Caco-2 (cell line): Measurements from ENCODE around the gene NACA2. TPM values are rescaled to one million over a fixed set of nuclear protein-coding genes. Genes with fewer than 3 reads are reported as not detected.

Source experiments
- BruUV-seq: library from RNA; stranded (reverse); fragments of 400-500 nt; replicated peaks from 2 replicates; lab custom pipeline; 2021; lab: Mats Ljungman, UMichigan
- CTCF ChIA-PET: fragments of 300-600 bp; sonication (Branson Sonifier 250); formaldehyde crosslinking; loops from one replicate; lab custom pipeline; 2022; ENCODE audit warnings: antibody characterized with exemption; lab: Charles Lee
- POLR2A ChIA-PET: fragments of 300-600 bp; sonication (Branson Sonifier 250); formaldehyde crosslinking; loops from one replicate; lab custom pipeline; 2022; ENCODE audit warnings: antibody characterized with exemption; lab: Charles Lee
- DNase-seq, 2 experiments: peaks; one replicate each; pipeline versions ENCODE4 v3.0.0 to v3.0.0-alpha.2; 2020 to 2022
- H3K27me3 ChIP-seq: replicated peaks from 2 replicates; pipeline ENCODE4 v1.6.0; 2011; ENCODE audit warnings: low read length; ENCODE audit not compliant: control insufficient read depth, insufficient read depth
- H3K36me3 ChIP-seq: 2 replicates; pipeline ENCODE4 v1.5.1; 2011; ENCODE audit warnings: low read length; ENCODE audit not compliant: control insufficient read depth, insufficient read depth
- H3K4me1 ChIP-seq: fragments of 250-450 bp; sonication (Bioruptor Pico); 2 replicates; pipeline ENCODE4 v1.5.1; 2020; ENCODE audit warnings: mild to moderate bottlenecking
- H3K4me3 ChIP-seq: 2 replicates; pipeline ENCODE4 v1.5.1; 2011; ENCODE audit warnings: low read depth, mild to moderate bottlenecking, control low read depth, low read length
- H3K9me3 ChIP-seq: fragments of 250-450 bp; sonication (Bioruptor Pico); 2 replicates; pipeline ENCODE4 v1.5.1; 2020; ENCODE audit warnings: mild to moderate bottlenecking, moderate library complexity
- H3K27ac Mint-ChIP-seq: one replicate; pipeline ENCODE4 v1.8.0; 2022; ENCODE audit warnings: mixed read lengths; ENCODE audit not compliant: unreplicated experiment
- H3K27me3 Mint-ChIP-seq: one replicate; pipeline ENCODE4 v1.8.0; 2022; ENCODE audit warnings: mixed read lengths; ENCODE audit not compliant: insufficient read depth, unreplicated experiment
- H3K36me3 Mint-ChIP-seq: one replicate; pipeline ENCODE4 v1.8.0; 2022; ENCODE audit warnings: mild to moderate bottlenecking, mixed read lengths; ENCODE audit not compliant: insufficient read depth, unreplicated experiment
- H3K4me1 Mint-ChIP-seq: one replicate; pipeline ENCODE4 v1.8.0; 2022; ENCODE audit warnings: low read depth, mixed read lengths; ENCODE audit not compliant: unreplicated experiment
- H3K4me3 Mint-ChIP-seq: one replicate; pipeline ENCODE4 v1.8.0; 2022; ENCODE audit warnings: mild to moderate bottlenecking, moderate library complexity, mixed read lengths; ENCODE audit not compliant: unreplicated experiment
- H3K9me3 Mint-ChIP-seq: one replicate; pipeline ENCODE4 v1.8.0; 2022; ENCODE audit warnings: mixed read lengths; ENCODE audit not compliant: unreplicated experiment
- intact Hi-C: fragments of 100-400 bp; cut with micrococcal nuclease; formaldehyde crosslinking; loops from one replicate; pipeline ENCODE4 v1.10.0; 2022; ENCODE audit not compliant: unreplicated experiment
- total RNA-seq: library from RNA; stranded (reverse); gene quantifications from 2 replicates; pipeline ENCODE4 v1.2.3, GENCODE V29; 2022
- TF ChIP-seq, protein P1 (sequence below), 2 experiments: fragments of 200-600 bp in 1 of 2; IDR thresholded peaks; 1 replicate in 1 of 2; 2 replicates in 1 of 2; pipeline versions ENCODE4 v1.5.1 to v1.8.0; 2011 to 2022; ENCODE audit warnings: antibody characterized with exemption in 1 of 2, control low read depth in 1 of 2, inconsistent platforms in 1 of 2, low read depth in 1 of 2, low read length in 1 of 2, mild to moderate bottlenecking in 1 of 2, moderate library complexity in 1 of 2; ENCODE audit not compliant: insufficient read depth in 1 of 2, severe bottlenecking in 1 of 2, unreplicated experiment in 1 of 2

The NACA2 gene
- total RNA-seq, 1 experiment from 2014 or later: not detected

DNA sequence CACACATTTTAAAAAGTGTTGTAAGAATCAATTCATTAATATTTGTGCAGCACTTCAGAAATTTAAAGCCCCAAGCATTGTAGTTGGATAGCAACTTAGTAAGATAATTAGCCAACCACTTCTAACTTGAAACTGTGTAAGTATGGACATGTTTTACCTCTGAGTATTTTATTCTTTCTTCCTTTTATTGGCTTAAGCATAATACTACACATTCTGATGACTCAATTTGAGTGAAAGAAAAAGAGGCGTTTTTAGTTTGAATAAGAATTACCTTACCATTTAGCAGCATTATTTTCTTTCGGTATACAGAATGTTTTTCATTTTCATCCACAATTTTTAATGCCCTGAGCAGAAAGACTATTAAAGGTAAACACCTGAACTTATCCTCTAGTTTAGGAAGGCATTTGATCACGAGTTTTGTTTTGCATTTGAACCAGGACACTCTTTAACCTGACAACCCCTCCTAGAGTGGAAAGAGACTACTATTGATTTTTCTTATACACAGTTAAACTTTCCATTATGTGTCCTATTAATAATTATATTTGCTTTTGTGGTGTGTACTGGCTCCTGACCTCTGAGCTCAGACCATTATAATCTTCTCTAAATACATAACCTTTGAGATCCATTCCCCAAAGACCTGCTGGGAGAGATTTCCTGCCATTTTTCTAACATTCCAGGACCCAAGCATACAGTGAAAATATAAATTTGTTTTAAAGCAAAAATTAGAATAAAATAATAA, 9.2 kb downstream of the NACA2 start:
- Mint-ChIP-seq H3K36me3 (no peaks in the 10 kb centered on the region), H3K9me3 (no peaks in the 10 kb centered on the region), H3K27me3 (no peaks in the 10 kb centered on the region), H3K27ac (no peak overlapping the region), H3K4me1 (peaks cover 7% of the 10 kb centered on the region), H3K4me3 (no peak overlapping the region)
- Histone ChIP-seq H3K36me3 (no peaks in the 10 kb centered on the region), H3K4me1 (no peaks in the 10 kb centered on the region), H3K27me3 (no peaks in the 10 kb centered on the region), H3K4me3 (no peak overlapping the region), H3K9me3 (no peaks in the 10 kb centered on the region)
- POLR2A ChIA-PET: no interaction called here
- no peak for DNase-seq
- intact Hi-C loops: no loop called here
- no TSS peak for BruUV-seq
- TF ChIP-seq, protein P1, sequence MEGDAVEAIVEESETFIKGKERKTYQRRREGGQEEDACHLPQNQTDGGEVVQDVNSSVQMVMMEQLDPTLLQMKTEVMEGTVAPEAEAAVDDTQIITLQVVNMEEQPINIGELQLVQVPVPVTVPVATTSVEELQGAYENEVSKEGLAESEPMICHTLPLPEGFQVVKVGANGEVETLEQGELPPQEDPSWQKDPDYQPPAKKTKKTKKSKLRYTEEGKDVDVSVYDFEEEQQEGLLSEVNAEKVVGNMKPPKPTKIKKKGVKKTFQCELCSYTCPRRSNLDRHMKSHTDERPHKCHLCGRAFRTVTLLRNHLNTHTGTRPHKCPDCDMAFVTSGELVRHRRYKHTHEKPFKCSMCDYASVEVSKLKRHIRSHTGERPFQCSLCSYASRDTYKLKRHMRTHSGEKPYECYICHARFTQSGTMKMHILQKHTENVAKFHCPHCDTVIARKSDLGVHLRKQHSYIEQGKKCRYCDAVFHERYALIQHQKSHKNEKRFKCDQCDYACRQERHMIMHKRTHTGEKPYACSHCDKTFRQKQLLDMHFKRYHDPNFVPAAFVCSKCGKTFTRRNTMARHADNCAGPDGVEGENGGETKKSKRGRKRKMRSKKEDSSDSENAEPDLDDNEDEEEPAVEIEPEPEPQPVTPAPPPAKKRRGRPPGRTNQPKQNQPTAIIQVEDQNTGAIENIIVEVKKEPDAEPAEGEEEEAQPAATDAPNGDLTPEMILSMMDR (IDR thresholded peaks at IDR 0.05; ENCODE audit: insufficient read depth in 1 of 2, low read depth in 1 of 2, low read length in 1 of 2, severe bottlenecking in 1 of 2, unreplicated experiment in 1 of 2): no peak
- CTCF ChIA-PET: interaction anchor here (0.6 to 1.1 kb wide), 2 partner anchors 13 to 169 kb away, joined by 3 to 6 read pairs; no protein-coding TSS in a partner anchor

DNA sequence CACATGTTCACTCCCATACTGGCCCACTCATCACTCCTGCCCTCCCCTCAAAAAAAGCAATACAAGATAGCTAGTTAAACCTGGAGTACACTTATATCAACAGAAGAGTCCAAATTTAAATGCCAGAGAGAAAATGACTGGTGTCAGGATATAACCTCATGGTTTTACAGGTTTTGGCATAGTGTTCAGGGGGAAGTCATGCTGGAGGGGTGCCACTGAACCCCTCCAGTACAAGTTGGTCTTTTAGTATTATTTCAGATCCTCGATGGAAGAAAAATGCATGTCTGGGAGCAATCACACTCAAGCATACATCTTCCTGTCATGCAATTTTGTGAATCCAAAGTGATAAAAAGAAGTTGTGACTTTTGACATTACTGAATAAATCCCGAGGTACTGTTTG, 10.5 kb downstream of the NACA2 start:
- ChIA-PET POLR2A (no interaction called here), CTCF (no interaction called here)
- no peaks in the 10 kb centered on the region for H3K36me3 Mint-ChIP-seq
- Histone ChIP-seq H3K36me3 (no peaks in the 10 kb centered on the region), H3K9me3 (no peaks in the 10 kb centered on the region), H3K27me3 (no peaks in the 10 kb centered on the region), H3K4me1 (no peaks in the 10 kb centered on the region), H3K4me3 (no peak overlapping the region)
- H3K27me3 Mint-ChIP-seq: no peaks in the 10 kb centered on the region
- BruUV-seq: no TSS peak
- no peak for DNase-seq
- no peaks in the 10 kb centered on the region for H3K9me3 Mint-ChIP-seq
- H3K27ac Mint-ChIP-seq: no peak overlapping the region
- H3K4me3 Mint-ChIP-seq: no peak overlapping the region
- H3K4me1 Mint-ChIP-seq: peaks cover 11% of the 10 kb centered on the region
- intact Hi-C loops: no loop called here
- TF ChIP-seq, protein P1 (IDR thresholded peaks at IDR 0.05; ENCODE audit: insufficient read depth in 1 of 2, low read depth in 1 of 2, low read length in 1 of 2, severe bottlenecking in 1 of 2, unreplicated experiment in 1 of 2): no peak

DNA sequence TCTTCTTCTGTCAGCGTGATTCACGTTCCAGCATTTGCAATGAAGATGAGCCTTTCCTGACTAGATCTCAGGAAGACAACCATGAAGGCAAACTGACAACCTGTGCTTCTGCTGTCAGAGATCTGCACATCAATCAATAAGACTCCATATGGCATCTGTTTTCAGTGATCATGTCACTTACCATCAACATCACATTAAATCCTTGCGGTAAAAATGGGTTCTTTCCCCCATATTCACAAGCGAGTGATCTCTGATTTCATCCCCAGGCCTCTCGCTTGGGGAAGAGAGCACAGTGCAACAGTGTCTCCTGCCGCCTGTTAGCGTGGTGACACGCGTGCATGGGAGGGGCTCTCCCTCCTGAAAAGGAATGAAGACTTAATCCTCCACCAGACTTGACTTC, 11.1 kb downstream of the NACA2 start:
- H3K4me1 ChIP-seq: no peaks in the 10 kb centered on the region
- Mint-ChIP-seq H3K9me3 (no peaks in the 10 kb centered on the region), H3K4me3 (no peak overlapping the region), H3K27ac (no peak overlapping the region), H3K4me1 (peaks cover 13% of the 10 kb centered on the region), H3K27me3 (no peaks in the 10 kb centered on the region), H3K36me3 (no peaks in the 10 kb centered on the region)
- CTCF ChIA-PET: no interaction called here
- no peak for DNase-seq
- no TSS peak for BruUV-seq
- TF ChIP-seq, protein P1 (IDR thresholded peaks at IDR 0.05; ENCODE audit: insufficient read depth in 1 of 2, low read depth in 1 of 2, low read length in 1 of 2, severe bottlenecking in 1 of 2, unreplicated experiment in 1 of 2): no peak
- POLR2A ChIA-PET: no interaction called here
- H3K27me3 ChIP-seq: no peaks in the 10 kb centered on the region
- no peaks in the 10 kb centered on the region for H3K9me3 ChIP-seq
- no peak overlapping the region for H3K4me3 ChIP-seq
- intact Hi-C loops: no loop called here
- H3K36me3 ChIP-seq: no peaks in the 10 kb centered on the region
